HG02885 (cell line): ENCODE measurements around the gene TTLL1.
"Not testable (repeated sequence)": the region's sequence is repeated elsewhere in the genome, so short reads cannot be mapped to it uniquely, and the experiment has no call there.

ENCODE experiments used
- ATAC-seq: cut with Tn5 transposase; IDR thresholded peaks from one replicate; pipeline ENCODE4 v1.9.1; 2021; ENCODE audit warnings: mild to moderate bottlenecking; ENCODE audit not compliant: unreplicated experiment, poor library complexity

Gene TTLL1

DNA sequence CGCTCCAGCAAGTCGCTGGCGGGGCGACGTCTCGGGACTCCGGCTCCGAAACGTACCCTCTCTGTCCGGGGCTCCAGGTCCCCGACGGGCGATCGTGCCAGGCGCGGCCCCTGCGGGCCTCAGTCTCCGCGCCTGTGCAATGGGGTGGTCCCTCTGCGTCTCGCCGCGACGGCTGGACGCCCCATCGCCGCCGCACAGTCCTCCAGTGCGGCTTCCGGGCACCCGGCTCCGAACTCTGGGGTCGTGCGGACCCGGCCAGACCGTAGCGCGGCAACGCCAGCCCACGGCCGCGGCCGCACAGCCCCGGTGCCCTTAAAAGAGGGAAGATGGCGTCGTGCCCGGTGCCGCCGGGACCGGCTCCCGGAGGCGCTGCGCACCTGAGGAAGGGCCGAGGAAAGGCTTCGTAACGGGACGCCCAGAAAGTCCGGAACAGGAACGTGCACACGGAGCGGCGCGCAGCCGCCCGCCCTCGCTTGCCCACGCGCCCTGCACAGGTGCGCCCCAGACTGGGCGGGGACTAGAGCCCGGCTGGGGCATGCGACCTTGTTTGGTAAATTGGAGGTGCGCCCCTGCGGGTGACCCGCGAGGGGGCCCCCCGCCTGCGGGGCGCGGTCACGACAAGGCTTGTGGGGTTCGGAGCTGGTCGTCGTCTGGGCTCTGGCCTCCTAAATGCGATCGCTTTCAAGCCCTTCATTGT lies 21.9 kb upstream of the TTLL1 start:
- ATAC-seq = peak; percentile 68

DNA sequence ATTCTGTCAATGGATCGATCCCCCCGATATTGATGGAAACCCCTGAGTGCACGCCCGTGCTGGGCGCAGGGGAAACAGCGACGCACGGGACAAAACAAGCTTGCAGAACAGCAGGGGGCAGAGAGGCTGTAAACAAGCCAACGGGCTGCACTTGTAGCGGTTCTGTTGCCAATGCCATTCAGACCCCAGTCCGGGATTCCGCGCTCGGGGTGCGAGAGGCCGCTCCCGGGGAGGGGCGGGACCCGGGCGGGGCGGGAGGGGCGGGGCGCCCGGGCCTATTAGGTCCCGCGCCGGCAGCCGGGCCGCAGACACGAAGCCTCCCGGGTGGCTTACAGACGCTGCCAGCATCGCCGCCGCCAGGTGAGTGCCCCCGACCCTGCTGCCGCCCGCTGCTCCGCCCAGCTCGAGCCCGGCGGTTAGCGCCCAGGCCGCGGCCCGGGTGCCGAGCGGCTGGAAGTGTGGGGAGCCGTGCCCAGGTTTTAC lies 21.3 kb upstream of the TTLL1 start, which contains the start of gene BIK:
TSS of gene BIK (plus strand) at position 307 of the 483 bp plus-strand sequence. CDS start 13,273 bp downstream, outside the sequence.
- ATAC-seq = peak; percentile 57

GRCh38 chr22:43109921-43110443 lies 20.8 kb upstream of the TTLL1 start:
- ATAC-seq = no peak

GRCh38 chr22:43109511-43109910 lies 20.3 kb upstream of the TTLL1 start:
- no peak for ATAC-seq

DNA sequence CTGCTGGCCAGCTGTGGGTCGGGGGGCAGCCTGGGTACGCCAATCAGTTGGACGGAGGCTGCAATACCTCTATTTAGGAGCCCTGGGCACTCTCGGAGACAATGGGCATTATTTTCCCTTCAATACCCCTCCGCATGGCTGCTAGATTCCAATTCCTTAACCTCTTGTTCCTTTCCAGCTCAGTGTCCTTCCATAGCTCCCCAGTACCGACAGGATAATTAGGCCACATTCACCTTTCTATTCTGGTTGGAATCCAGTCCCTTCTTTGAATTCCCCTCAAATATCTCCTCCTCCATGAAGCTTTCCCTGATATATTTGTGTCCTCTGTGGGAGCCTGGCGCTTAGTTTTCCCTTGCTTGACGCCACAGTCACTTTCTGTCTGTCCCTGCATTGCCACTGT lies 17.1 kb upstream of the TTLL1 start:
- no peak for ATAC-seq

GRCh38 chr22:43104950-43105349 lies 15.8 kb upstream of the TTLL1 start:
- ATAC-seq = not testable (repeated sequence)

GRCh38 chr22:43104056-43104625 lies 14.9 kb upstream of the TTLL1 start:
- ATAC-seq = not testable (repeated sequence)

- ATAC-seq = no peak
Measured at GRCh38 chr22:43101306-43101705, 12.1 kb upstream of the TTLL1 start.

DNA sequence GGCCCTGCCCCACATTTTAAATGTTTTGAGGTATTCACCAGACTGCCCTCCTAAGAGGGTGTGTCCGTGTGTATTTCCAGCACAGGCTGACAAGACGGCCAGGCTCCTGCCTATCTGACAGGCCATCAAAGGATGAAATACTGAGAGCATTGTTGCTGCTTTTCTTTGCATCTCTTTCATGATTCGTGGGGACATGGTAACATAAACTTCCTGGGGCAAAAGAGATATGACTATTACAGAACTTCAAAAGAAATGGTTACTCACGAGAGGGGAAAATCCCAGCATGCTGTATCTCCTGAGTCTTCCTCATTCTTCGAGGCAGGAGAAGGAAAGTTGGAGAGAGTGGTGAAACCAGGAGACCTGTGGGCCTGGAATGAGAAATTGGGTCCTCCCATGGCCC lies 11.0 kb upstream of the TTLL1 start:
- ATAC-seq = no peak

DNA sequence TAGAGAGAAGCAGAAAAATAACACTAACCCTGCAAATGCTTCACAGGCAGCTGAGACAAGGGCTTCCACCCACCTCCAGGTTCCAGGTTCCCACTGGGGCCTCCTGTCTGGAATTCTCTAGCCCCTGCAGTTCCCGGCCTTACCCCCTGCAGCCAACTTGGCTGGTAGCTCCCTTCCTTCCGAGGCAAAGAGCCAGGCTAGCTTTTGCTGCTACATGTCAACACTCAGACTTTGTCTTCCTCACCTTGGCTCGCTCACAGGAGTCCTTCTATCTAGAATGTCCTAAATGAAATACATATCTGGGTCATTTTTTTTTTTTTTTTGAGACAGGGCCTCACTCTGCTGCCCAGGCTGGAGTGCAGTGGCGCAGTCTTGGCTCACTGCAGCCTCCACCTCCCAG lies 9.9 kb upstream of the TTLL1 start:
- no peak for ATAC-seq

GRCh38 chr22:43098356-43098755 lies 9.2 kb upstream of the TTLL1 start:
- ATAC-seq = no peak

- no peak for ATAC-seq
Measured at GRCh38 chr22:43096420-43096819, 7.2 kb upstream of the TTLL1 start.

- ATAC-seq = no peak
Measured at GRCh38 chr22:43094551-43094950, 5.4 kb upstream of the TTLL1 start.

DNA sequence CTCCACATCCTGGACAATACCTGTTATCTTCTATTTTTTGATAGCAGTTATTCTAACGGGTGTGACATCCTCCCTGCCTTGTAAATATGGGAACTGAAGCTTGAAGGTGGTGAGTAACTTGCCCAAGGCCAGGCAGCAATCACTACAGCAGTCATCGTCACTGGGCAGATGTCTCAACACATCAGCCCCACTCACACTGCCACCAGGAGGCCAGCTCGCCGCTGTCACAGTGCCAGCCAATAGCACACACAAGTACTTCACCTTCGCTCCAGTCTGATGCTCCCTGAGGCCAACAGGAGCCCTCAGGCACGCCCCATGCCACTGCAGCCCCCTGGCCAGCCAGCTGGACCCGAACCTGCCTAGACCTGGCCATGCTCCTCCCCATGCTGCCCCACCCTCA lies 4.9 kb upstream of the TTLL1 start:
- ATAC-seq = no peak

DNA sequence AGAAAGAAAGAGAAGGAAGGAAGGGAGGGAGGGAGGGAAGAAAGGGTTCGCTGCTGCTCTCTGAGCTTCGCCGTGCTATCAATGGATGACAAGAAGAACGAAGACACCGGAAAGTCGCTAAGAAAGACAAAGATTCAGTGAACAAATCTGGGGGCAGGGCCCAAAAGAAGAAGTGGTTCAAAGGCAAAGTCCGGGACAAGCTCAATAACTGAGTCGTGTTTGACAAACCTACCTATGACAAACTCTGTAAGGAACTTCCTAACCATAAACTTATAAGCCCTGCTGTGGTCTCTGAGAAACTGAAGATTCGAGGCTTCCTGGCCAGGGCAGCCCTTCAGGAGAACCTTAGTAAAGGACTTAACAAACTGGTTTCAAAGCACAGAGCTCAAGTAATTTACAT lies 2.9 kb upstream of the TTLL1 start:
- no peak for ATAC-seq

DNA sequence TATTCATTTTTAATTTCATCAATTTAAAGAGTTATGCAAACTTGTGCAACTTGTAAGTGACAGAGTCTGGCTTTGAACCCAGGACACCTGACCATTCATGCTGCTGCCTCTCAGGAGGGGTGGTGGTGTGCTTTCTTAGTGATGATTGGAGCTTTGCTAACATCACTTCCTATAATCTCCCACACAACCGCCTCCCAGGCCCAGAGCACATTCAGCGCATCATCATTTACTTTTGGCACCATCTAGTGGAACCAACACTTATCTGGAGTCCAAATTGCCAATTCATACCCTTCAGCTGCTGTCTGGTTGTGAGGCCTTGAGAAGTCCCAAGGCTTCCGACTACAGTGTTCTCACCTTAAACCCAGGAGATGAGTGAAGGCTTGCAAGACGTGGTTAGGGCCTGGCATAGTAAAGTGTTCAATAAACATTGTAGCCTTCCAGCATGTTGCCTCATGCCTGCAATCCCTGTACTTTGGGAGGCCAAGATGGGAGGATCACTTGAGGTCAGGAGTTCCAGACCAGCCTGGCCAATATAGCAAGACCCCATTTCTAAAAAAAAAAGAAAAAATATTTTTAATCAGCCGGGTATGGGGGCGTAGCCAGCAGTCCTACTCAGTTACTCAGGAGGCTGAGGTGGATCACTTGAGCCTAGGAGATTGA lies 1.1 kb upstream of the TTLL1 start:
- no peak for ATAC-seq

DNA sequence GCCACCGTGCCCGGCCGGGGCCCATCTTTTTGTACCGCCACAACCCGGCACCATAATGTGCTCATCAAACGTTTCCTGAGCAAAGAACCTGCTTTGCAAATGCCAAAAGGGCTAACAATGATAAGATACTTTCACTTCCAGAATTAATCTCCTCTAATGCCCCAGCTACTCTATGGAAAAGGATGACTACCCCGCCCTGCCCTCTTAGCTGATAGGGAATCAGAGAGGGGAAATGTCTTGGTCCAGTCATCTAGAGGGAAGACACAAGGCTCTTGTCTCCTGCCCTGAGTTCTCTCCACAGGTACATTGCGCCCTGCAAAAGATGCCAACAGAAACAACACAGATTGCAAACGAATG lies 586 bp downstream of the TTLL1 start:
- no peak for ATAC-seq

DNA sequence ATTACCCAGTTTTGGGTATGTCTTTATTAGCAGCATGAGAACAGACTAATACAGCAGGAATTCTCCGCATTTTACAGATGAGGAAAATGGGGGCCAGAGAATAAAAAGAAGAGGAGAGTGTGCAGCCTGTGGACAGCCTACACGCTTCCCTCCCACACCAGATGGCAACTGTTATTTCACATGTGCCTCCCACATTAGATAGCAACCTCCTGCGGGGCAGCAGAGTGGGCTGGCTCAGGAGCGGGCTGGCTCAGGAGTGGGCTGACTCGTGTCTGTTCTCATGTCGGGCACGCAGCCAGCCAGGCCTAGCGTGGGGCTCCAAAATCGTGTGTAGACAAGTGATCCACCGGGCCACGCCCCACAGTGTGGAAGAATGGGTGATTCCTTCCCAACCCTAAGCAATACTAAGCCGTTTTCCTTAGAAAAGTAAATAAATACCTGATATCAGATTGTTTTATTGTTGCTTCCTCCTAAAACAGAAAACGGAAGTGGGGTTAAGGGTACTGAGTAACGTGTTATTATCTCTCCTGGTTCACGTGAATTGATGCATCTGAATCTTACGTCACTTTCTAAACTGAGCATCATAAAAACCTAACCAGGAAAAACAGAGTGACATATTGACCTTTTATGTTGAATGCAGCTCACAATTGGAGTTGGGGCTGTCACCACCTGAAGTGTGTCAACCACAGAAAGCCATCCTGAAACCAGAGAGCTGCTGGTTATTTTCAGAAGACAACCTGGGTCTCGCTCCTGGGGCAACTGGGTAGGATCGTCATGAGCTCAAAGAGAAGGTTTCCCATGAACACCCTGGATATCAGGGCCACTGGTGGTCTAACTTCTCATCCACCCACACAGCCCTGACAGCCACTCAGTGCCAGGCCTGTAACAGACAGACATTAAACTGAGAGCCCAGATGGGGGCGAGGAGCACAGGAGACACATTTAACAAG lies 3.3 kb downstream of the TTLL1 start:
- ATAC-seq = no peak

DNA sequence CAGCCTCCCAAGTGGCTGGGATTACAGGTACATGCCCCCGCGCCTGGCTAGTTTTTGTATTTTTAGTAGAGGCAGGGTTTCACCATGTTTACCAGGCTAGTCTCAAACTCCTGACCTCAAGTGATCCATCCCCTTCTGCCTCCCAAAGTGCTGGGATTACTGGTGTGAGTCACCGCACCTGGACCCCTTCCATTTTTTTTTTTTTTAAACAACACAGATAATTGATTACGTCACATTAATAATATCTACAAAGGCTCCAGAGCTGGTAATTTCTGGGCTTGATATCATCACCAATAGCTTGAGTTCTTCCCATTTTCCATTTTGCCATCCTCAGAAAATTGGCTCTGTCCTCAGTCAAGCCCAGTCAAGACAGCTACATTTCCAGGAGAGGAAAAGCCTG lies 7.2 kb downstream of the TTLL1 start:
- ATAC-seq = no peak

GRCh38 chr22:43080616-43081015 lies 8.6 kb downstream of the TTLL1 start:
- no peak for ATAC-seq
